Measurements from ENCODE around the gene HBZ.
"Not testable (repeated sequence)": the region's sequence is repeated elsewhere in the genome, so short reads cannot be mapped to it uniquely, and the experiment has no call there.

HBZ gene

GRCh38 chr16:175011-175949, 22.8 kb downstream of the HBZ start:
- TF ChIP-seq CTCF (IDR thresholded peaks at IDR 0.05): no peak
- Histone ChIP-seq H3K27ac (no peak overlapping the region), H3K4me3 (no peak overlapping the region)
- DNase-seq (ENCODE audit: low spot score): no peak

DNA sequence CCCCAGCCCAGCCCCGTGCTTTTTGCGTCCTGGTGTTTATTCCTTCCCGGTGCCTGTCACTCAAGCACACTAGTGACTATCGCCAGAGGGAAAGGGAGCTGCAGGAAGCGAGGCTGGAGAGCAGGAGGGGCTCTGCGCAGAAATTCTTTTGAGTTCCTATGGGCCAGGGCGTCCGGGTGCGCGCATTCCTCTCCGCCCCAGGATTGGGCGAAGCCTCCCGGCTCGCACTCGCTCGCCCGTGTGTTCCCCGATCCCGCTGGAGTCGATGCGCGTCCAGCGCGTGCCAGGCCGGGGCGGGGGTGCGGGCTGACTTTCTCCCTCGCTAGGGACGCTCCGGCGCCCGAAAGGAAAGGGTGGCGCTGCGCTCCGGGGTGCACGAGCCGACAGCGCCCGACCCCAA, 23.6 kb downstream of the HBZ start:
- not testable (repeated sequence) for DNase-seq (ENCODE audit: low spot score); H3K4me3 ChIP-seq; H3K27ac ChIP-seq

GRCh38 chr16:176477-177382, 24.3 kb downstream of the HBZ start, which contains the start of gene HBA1:
Gene HBA1, plus strand, starts transcription at chr16:176680. Its CDS starts 37 bp downstream, at chr16:176717.
- H3K4me3 ChIP-seq; DNase-seq (ENCODE audit: low spot score); H3K27ac ChIP-seq: not testable (repeated sequence)

DNA sequence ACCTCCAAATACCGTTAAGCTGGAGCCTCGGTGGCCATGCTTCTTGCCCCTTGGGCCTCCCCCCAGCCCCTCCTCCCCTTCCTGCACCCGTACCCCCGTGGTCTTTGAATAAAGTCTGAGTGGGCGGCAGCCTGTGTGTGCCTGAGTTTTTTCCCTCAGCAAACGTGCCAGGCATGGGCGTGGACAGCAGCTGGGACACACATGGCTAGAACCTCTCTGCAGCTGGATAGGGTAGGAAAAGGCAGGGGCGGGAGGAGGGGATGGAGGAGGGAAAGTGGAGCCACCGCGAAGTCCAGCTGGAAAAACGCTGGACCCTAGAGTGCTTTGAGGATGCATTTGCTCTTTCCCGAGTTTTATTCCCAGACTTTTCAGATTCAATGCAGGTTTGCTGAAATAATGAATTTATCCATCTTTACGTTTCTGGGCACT, 25.0 kb downstream of the HBZ start:
- TF ChIP-seq CTCF (IDR thresholded peaks at IDR 0.05): no peak
- no peak overlapping the region for H3K27ac ChIP-seq
- no peak for DNase-seq (ENCODE audit: low spot score)
- H3K4me3 ChIP-seq: no peak overlapping the region

- TF ChIP-seq CTCF (IDR thresholded peaks at IDR 0.05): no peak
Measured at GRCh38 chr16:177981-178667, 25.7 kb downstream of the HBZ start.

DNA sequence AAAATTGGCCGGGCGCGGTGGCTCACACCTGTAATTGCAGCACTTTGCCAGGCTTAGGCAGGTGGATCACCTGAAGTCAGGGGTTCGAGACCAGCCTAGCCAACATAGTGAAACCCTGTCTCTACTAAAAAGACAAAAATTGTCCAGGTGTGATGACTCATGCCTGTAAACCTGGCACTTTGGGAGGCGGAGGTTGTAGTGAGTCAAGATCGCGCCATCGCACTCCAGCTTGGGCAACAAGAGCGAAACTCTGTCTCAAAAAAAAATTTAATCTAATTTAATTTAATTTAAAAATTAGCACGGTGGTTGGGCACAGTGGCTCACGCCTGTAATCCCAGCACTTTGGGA, 26.2 kb downstream of the HBZ start:
- Histone ChIP-seq H3K27ac (no peak overlapping the region), H3K4me3 (no peak overlapping the region)
- TF ChIP-seq CTCF (IDR thresholded peaks at IDR 0.05): no peak
- DNase-seq (ENCODE audit: low spot score): no peak

More at GRCh38 chr16:177981-178667, 25.7 kb downstream of the HBZ start:
- H3K4me3 ChIP-seq: no peak overlapping the region
- no peak for DNase-seq (ENCODE audit: low spot score)
- H3K27ac ChIP-seq: no peak overlapping the region

DNA sequence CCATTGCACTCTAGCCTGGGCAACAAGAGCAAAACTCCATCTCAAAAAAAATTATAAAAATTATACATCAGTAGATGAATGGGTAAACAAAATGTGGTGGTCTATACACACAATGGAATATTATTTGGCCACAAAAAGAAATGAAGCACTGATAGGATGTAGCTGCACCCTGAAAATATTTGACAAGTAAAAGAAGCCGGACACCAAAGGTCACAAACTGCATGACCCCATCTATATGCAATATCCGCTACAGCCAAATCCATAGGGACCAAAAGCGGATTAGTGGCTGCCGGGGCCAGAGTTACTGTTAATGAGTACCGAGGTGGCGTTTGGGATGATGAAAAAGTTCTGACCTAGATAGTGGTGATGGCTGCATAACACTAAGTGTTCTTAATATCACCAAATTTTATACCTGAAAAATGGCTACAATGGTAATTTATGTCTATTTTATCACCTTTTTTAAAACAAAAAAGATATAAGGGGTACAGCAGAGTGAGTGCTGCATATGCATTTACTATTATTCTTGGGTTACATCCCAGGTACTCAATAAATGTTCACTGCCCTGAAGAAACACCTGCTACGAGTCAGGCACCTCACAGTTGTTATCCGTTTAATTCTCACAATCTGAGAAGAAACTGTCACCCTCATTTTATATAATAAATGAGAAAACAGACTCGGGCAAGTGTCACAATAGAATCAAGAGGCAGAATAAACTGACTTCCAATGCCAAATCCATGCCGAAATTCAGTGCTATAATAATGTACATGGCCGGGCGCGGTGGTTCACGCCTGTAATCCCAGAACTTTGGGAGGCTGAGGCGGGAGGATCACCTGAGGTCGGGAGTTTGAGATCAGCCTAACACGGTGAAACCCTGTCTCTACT, 27.0 kb downstream of the HBZ start:
- no peak for DNase-seq (ENCODE audit: low spot score)
- peak overlapping the region; percentile 63 for H3K4me3 ChIP-seq
- no peak overlapping the region for H3K27ac ChIP-seq
- TF ChIP-seq CTCF (IDR thresholded peaks at IDR 0.05): no peak
